Calu3 (cell line): ENCODE measurements around the gene ARRDC3. TPM values are rescaled to one million over a fixed set of nuclear protein-coding genes. Genes with fewer than 3 reads are reported as not detected.
"Not testable (repeated sequence)": the region's sequence is repeated elsewhere in the genome, so short reads cannot be mapped to it uniquely, and the experiment has no call there.

ENCODE experiments used
- BruUV-seq: library from RNA; stranded (reverse); fragments of 400-500 nt; replicated peaks from 2 replicates; lab custom pipeline; 2021; lab: Mats Ljungman, UMichigan
- CTCF ChIA-PET: fragments of 300-600 bp; sonication (Branson Sonifier 250); formaldehyde crosslinking; loops from one replicate; lab custom pipeline; 2022; ENCODE audit warnings: antibody characterized with exemption; lab: Charles Lee
- DNase-seq: peaks from one replicate; pipeline ENCODE4 v3.0.0; 2022
- H3K27ac Mint-ChIP-seq: one replicate; pipeline ENCODE4 v1.8.0; 2022; ENCODE audit warnings: mixed read lengths; ENCODE audit not compliant: unreplicated experiment
- H3K27me3 Mint-ChIP-seq: one replicate; pipeline ENCODE4 v1.8.0; 2022; ENCODE audit warnings: mixed read lengths; ENCODE audit not compliant: unreplicated experiment
- H3K36me3 Mint-ChIP-seq: one replicate; pipeline ENCODE4 v1.8.0; 2022; ENCODE audit warnings: mild to moderate bottlenecking, moderate library complexity, mixed read lengths; ENCODE audit not compliant: insufficient read depth, unreplicated experiment
- H3K4me1 Mint-ChIP-seq: one replicate; pipeline ENCODE4 v1.8.0; 2022; ENCODE audit warnings: mild to moderate bottlenecking, low read depth, mixed read lengths; ENCODE audit not compliant: unreplicated experiment
- H3K4me3 Mint-ChIP-seq: one replicate; pipeline ENCODE4 v1.8.0; 2022; ENCODE audit warnings: mild to moderate bottlenecking, low read depth, moderate library complexity, mixed read lengths; ENCODE audit not compliant: unreplicated experiment
- H3K9me3 Mint-ChIP-seq: one replicate; pipeline ENCODE4 v1.8.0; 2022; ENCODE audit warnings: low read depth, mixed read lengths; ENCODE audit not compliant: unreplicated experiment
- intact Hi-C: fragments of 100-400 bp; cut with micrococcal nuclease; formaldehyde crosslinking; loops from one replicate; pipeline ENCODE4 v1.10.0; 2022; ENCODE audit not compliant: unreplicated experiment
- total RNA-seq: library from RNA; stranded (reverse); gene quantifications from 2 replicates; pipeline ENCODE4 v1.2.3, GENCODE V29; 2022
- TF ChIP-seq, protein P1 (sequence below): fragments of 200-600 bp; IDR thresholded peaks from one replicate; pipeline ENCODE4 v1.8.0; 2022; ENCODE audit warnings: antibody characterized with exemption; ENCODE audit not compliant: unreplicated experiment

The ARRDC3 gene
- total RNA-seq, 1 experiment from 2014 or later = 32.9 TPM

DNA sequence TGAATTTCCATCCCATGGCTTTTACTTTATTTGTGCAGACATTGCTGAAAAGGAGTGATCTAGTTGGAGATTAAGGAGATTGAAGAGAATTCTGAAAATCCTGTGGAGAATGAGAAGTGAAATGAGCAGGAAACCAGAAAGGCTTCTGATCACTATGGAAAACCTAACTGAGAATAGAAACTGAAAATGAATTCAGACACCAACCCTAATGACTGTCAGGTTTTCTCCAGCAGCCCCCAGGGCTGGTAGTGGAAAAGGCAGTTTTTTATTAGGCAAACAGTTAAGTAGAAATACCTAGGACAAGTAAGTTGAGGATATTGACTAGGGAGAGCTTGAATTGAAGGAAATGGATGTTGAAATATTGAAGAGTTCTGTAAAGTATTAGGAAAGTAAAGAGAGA is 14.7 kb upstream of the ARRDC3 start:
- no TSS peak for BruUV-seq
- intact Hi-C loops = no loop called here
- Mint-ChIP-seq H3K4me3 (no peak overlapping the region), H3K27me3 (no peaks in the 10 kb centered on the region), H3K36me3 (no peaks in the 10 kb centered on the region), H3K4me1 (peaks cover 9% of the 10 kb centered on the region), H3K9me3 (no peaks in the 10 kb centered on the region), H3K27ac (no peak overlapping the region)
- CTCF ChIA-PET = interaction anchor here (1.2 kb wide), 1 partner anchor 21 kb away, joined by 4 read pairs; no protein-coding TSS in a partner anchor
- no peak for DNase-seq
- TF ChIP-seq, protein P1, sequence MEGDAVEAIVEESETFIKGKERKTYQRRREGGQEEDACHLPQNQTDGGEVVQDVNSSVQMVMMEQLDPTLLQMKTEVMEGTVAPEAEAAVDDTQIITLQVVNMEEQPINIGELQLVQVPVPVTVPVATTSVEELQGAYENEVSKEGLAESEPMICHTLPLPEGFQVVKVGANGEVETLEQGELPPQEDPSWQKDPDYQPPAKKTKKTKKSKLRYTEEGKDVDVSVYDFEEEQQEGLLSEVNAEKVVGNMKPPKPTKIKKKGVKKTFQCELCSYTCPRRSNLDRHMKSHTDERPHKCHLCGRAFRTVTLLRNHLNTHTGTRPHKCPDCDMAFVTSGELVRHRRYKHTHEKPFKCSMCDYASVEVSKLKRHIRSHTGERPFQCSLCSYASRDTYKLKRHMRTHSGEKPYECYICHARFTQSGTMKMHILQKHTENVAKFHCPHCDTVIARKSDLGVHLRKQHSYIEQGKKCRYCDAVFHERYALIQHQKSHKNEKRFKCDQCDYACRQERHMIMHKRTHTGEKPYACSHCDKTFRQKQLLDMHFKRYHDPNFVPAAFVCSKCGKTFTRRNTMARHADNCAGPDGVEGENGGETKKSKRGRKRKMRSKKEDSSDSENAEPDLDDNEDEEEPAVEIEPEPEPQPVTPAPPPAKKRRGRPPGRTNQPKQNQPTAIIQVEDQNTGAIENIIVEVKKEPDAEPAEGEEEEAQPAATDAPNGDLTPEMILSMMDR = no peak

DNA sequence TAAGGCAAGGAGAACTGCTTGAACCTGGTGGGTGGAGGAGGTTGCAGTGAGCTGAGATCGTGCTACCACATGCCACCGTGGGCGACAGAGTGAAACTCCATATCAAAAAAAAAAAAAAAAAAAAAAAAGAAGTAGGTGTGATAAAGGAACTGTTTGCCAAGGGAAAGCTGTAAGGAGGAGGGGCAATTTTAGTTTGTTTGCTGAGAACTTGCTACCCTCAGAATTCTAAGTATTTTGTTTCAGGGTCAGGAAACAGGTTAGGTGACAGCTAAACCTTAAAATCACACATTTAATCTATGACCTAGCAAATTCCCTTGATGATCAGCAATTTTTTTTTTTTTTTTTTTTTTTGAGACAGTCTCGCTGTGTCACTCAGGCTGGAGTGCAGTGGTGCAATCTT is 7.2 kb upstream of the ARRDC3 start:
- no peak overlapping the region for H3K4me3 Mint-ChIP-seq
- no peak for DNase-seq
- no peaks in the 10 kb centered on the region for H3K36me3 Mint-ChIP-seq
- intact Hi-C loops = no loop called here
- no TSS peak for BruUV-seq
- H3K9me3 Mint-ChIP-seq = no peaks in the 10 kb centered on the region
- no peaks in the 10 kb centered on the region for H3K27me3 Mint-ChIP-seq
- H3K4me1 Mint-ChIP-seq = no peaks in the 10 kb centered on the region
- CTCF ChIA-PET = interaction anchor here (0.6 to 0.9 kb wide), 6 partner anchors 29 to 597 kb away, joined by 3 to 11 read pairs (median 5); no protein-coding TSS in a partner anchor
- no peak overlapping the region for H3K27ac Mint-ChIP-seq
- TF ChIP-seq, protein P1 = no peak

DNA sequence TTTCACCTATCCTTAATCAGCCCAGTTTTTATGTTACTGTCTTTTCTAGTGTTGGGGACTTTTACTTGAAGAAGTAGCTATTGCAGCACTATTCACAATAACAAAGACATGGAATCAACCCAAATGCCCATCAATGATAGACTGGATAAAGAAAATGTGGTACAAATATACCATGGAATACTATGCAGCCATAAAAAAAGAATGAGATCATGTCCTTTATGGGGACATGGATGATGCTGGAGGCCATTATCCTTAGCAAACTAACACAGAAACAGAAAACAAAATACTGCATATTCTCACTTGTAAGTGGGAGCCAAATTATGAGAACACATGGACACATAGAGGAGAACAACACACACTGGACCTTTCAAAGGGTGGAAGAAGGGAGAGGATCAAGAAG is 6.4 kb upstream of the ARRDC3 start:
- H3K27ac Mint-ChIP-seq, H3K4me1 Mint-ChIP-seq, intact Hi-C loops, H3K4me3 Mint-ChIP-seq, BruUV-seq, CTCF ChIA-PET, DNase-seq, H3K27me3 Mint-ChIP-seq, H3K9me3 Mint-ChIP-seq, H3K36me3 Mint-ChIP-seq: not testable (repeated sequence)

DNA sequence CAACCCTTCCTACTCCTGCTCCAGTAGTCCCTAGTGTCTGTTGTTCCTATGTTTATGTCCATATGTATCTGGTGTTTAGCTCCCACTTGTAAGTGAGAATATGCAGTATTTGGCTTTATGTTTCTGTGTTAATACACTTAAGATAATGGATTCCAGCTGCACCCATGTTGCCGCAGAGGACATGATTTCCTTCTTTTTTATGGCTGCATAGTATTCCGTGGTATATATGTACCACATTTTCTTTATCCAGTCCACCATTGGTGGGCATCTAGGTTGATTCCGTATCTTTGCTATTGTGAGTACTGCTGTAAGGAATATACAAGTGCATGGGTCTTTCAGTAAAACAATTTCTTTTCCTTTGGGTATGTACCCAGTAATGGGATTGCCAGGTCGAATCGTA is 5.2 kb upstream of the ARRDC3 start:
- H3K27ac Mint-ChIP-seq = no peak overlapping the region
- no peaks in the 10 kb centered on the region for H3K9me3 Mint-ChIP-seq
- no peak overlapping the region for H3K4me3 Mint-ChIP-seq
- no TSS peak for BruUV-seq
- H3K36me3 Mint-ChIP-seq = peaks cover 14% of the 10 kb centered on the region
- H3K4me1 Mint-ChIP-seq = peaks cover 14% of the 10 kb centered on the region
- intact Hi-C loops = no loop called here
- TF ChIP-seq, protein P1 = no peak
- CTCF ChIA-PET = no interaction called here
- no peak for DNase-seq
- H3K27me3 Mint-ChIP-seq = no peaks in the 10 kb centered on the region

DNA sequence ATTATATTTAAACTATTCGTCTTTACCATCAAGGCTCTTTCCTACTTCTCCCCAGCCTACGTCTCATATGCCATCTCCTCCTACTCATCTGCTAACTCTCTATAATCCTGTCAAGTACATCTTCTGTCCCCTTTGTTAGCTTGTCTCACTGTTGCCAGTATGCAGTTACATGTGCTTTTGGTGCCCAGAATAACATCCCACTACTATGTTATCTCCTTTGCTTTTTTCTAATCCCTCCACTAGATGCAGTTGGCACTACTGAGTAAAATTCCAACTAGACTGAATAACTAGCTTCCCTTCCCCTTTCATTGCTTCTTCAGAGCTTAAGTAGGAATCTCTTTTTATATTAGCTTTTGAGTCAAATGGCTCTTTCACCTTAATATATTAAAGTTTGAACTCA is 3.0 kb upstream of the ARRDC3 start:
- Mint-ChIP-seq H3K27ac (no peak overlapping the region), H3K9me3 (no peaks in the 10 kb centered on the region), H3K36me3 (peaks cover 36% of the 10 kb centered on the region), H3K27me3 (no peaks in the 10 kb centered on the region), H3K4me3 (no peak overlapping the region), H3K4me1 (peaks cover 14% of the 10 kb centered on the region)
- DNase-seq = no peak
- intact Hi-C loops = no loop called here
- TF ChIP-seq, protein P1 = no peak
- BruUV-seq = no TSS peak
- CTCF ChIA-PET = interaction anchor here (0.6 to 3.5 kb wide), 5 partner anchors 33 to 520 kb away, joined by 3 to 35 read pairs (median 14); no protein-coding TSS in a partner anchor

DNA sequence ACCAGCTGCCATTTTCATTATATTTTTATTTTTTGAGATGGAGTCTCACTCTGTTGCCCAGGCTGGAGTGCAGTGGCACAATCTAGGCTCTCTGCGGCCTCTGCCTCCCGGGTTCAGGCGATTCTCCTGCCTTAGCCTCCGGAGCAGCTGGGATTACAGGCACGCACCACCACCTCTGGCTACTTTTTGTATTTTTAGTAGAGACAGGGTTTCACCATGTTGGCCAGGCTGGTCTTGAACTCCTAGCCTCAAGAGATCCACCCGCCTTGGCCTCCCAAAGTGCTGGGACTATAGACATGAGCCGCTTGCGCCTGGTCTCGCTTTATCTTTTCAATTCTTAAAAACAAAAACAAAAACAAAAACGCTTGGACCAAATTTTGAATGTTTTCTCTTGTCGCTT is 2.5 kb upstream of the ARRDC3 start:
- H3K9me3 Mint-ChIP-seq, BruUV-seq, H3K27ac Mint-ChIP-seq, H3K4me3 Mint-ChIP-seq, DNase-seq, H3K27me3 Mint-ChIP-seq: not testable (repeated sequence)
- H3K4me1 Mint-ChIP-seq = peaks cover 14% of the 10 kb centered on the region
- CTCF ChIA-PET = interaction anchor here (0.5 to 3.5 kb wide), 15 partner anchors 34 to 593 kb away, joined by 3 to 35 read pairs (median 6); no protein-coding TSS in a partner anchor
- peaks cover 42% of the 10 kb centered on the region for H3K36me3 Mint-ChIP-seq
- intact Hi-C loops = loop anchor here (1.0 kb wide), 1 partner anchor 519 kb away; no protein-coding TSS in a partner anchor
